Activated naive CD4-positive, alpha-beta T cell treated with anti-CD3 and anti-CD28 coated beads for 36 hours (primary cell): ENCODE data around the gene CSF1. TPM values are rescaled to one million over a fixed set of nuclear protein-coding genes. Genes with fewer than 3 reads are reported as not detected.
"Not testable (repeated sequence)": the region's sequence is repeated elsewhere in the genome, so short reads cannot be mapped to it uniquely, and the experiment has no call there.

Experiments
- CTCF ChIA-PET: fragments of 350-600 bp; sonication (Branson Sonifier 250); formaldehyde crosslinking; loops from one replicate; lab custom pipeline; 2021; ENCODE audit warnings: antibody characterized with exemption; lab: Charles Lee
- DNase-seq: peaks from one replicate; pipeline ENCODE4 v3.0.0-alpha.2; 2020
- H3K27ac Mint-ChIP-seq: one replicate; pipeline ENCODE4 v1.8.0; 2021; ENCODE audit warnings: mild to moderate bottlenecking, mixed read lengths
- H3K27me3 Mint-ChIP-seq: one replicate; pipeline ENCODE4 v1.8.0; 2021; ENCODE audit warnings: low read depth, mixed read lengths
- H3K36me3 Mint-ChIP-seq: one replicate; pipeline ENCODE4 v1.8.0; 2021; ENCODE audit warnings: low read depth, mixed read lengths
- H3K4me1 Mint-ChIP-seq: one replicate; pipeline ENCODE4 v1.8.0; 2021; ENCODE audit warnings: low read depth, mixed read lengths
- H3K4me3 Mint-ChIP-seq: one replicate; pipeline ENCODE4 v1.8.0; 2021; ENCODE audit warnings: mild to moderate bottlenecking, moderate library complexity, mixed read lengths
- H3K9me3 Mint-ChIP-seq: one replicate; pipeline ENCODE4 v1.8.0; 2021; ENCODE audit warnings: mixed read lengths
- intact Hi-C: fragments of 100-400 bp; cut with micrococcal nuclease; formaldehyde crosslinking; loops from one replicate; pipeline ENCODE4 v1.15.1; 2023
- total RNA-seq, 2 experiments: library from RNA; stranded (reverse); gene quantifications; one replicate each; pipeline ENCODE4 v1.2.3, GENCODE V29; 2021

Gene CSF1
- total RNA-seq, 2 experiments from 2014 or later: 12.0 to 13.5 TPM

GRCh38 chr1:109942434-109942833 lies 31.8 kb downstream of the CSF1 start:
- intact Hi-C loops: no loop called here
- Mint-ChIP-seq H3K27ac (no peak overlapping the region), H3K36me3 (no peaks in the 10 kb centered on the region), H3K27me3 (no peaks in the 10 kb centered on the region), H3K4me3 (no peak overlapping the region), H3K9me3 (peaks cover 8% of the 10 kb centered on the region), H3K4me1 (peaks cover 3% of the 10 kb centered on the region)
- no peak for DNase-seq
- CTCF ChIA-PET: interaction anchor here (1.8 kb wide), 1 partner anchor 42 kb away, joined by 4 read pairs; the partner anchor contains the start of gene AHCYL1

GRCh38 chr1:109944541-109944940 lies 33.9 kb downstream of the CSF1 start:
- Mint-ChIP-seq H3K9me3 (no peaks in the 10 kb centered on the region), H3K36me3 (no peaks in the 10 kb centered on the region), H3K27ac (no peak overlapping the region), H3K4me1 (peaks cover 8% of the 10 kb centered on the region), H3K4me3 (no peak overlapping the region), H3K27me3 (no peaks in the 10 kb centered on the region)
- no peak for DNase-seq
- intact Hi-C loops: no loop called here
- CTCF ChIA-PET: interaction anchor here (0.9 to 1.1 kb wide), 3 partner anchors 9 to 39 kb away, joined by 3 to 5 read pairs (median 3); no protein-coding TSS in a partner anchor

GRCh38 chr1:109946511-109946910 lies 35.9 kb downstream of the CSF1 start:
- no peaks in the 10 kb centered on the region for H3K36me3 Mint-ChIP-seq
- H3K27ac Mint-ChIP-seq: no peak overlapping the region
- CTCF ChIA-PET: no interaction called here
- no peaks in the 10 kb centered on the region for H3K9me3 Mint-ChIP-seq
- no peaks in the 10 kb centered on the region for H3K27me3 Mint-ChIP-seq
- DNase-seq: no peak
- H3K4me1 Mint-ChIP-seq: peaks cover 8% of the 10 kb centered on the region
- H3K4me3 Mint-ChIP-seq: no peak overlapping the region
- intact Hi-C loops: no loop called here

- Mint-ChIP-seq H3K36me3 (no peaks in the 10 kb centered on the region), H3K4me3 (no peak overlapping the region), H3K4me1 (peaks cover 8% of the 10 kb centered on the region), H3K9me3 (no peaks in the 10 kb centered on the region), H3K27me3 (no peaks in the 10 kb centered on the region), H3K27ac (no peak overlapping the region)
- intact Hi-C loops: no loop called here
- DNase-seq: no peak
- CTCF ChIA-PET: no interaction called here
Observed at GRCh38 chr1:109947582-109948284, 37.1 kb downstream of the CSF1 start.

- H3K4me1 Mint-ChIP-seq: peaks cover 8% of the 10 kb centered on the region
- H3K9me3 Mint-ChIP-seq: no peaks in the 10 kb centered on the region
- intact Hi-C loops: no loop called here
- H3K27me3 Mint-ChIP-seq: no peaks in the 10 kb centered on the region
- H3K27ac Mint-ChIP-seq: no peak overlapping the region
- no peak overlapping the region for H3K4me3 Mint-ChIP-seq
- no peaks in the 10 kb centered on the region for H3K36me3 Mint-ChIP-seq
- DNase-seq: no peak
- CTCF ChIA-PET: interaction anchor here (0.6 kb wide), 1 partner anchor 25 kb away, joined by 3 read pairs; no protein-coding TSS in a partner anchor
Observed at GRCh38 chr1:109948285-109948630, 37.6 kb downstream of the CSF1 start.

GRCh38 chr1:109950038-109950437 lies 39.4 kb downstream of the CSF1 start:
- DNase-seq: no peak
- peaks cover 4% of the 10 kb centered on the region for H3K4me1 Mint-ChIP-seq
- H3K4me3 Mint-ChIP-seq: no peak overlapping the region
- CTCF ChIA-PET: no interaction called here
- intact Hi-C loops: no loop called here
- no peaks in the 10 kb centered on the region for H3K36me3 Mint-ChIP-seq
- H3K27ac Mint-ChIP-seq: no peak overlapping the region
- no peaks in the 10 kb centered on the region for H3K27me3 Mint-ChIP-seq
- H3K9me3 Mint-ChIP-seq: no peaks in the 10 kb centered on the region

GRCh38 chr1:109950509-109950908 lies 39.9 kb downstream of the CSF1 start:
- CTCF ChIA-PET: no interaction called here
- Mint-ChIP-seq H3K27ac (no peak overlapping the region), H3K36me3 (no peaks in the 10 kb centered on the region), H3K9me3 (no peaks in the 10 kb centered on the region), H3K4me1 (peaks cover 4% of the 10 kb centered on the region), H3K27me3 (no peaks in the 10 kb centered on the region), H3K4me3 (no peak overlapping the region)
- DNase-seq: no peak
- intact Hi-C loops: no loop called here

- H3K4me1 Mint-ChIP-seq, H3K9me3 Mint-ChIP-seq, intact Hi-C loops, H3K36me3 Mint-ChIP-seq, H3K27ac Mint-ChIP-seq, H3K4me3 Mint-ChIP-seq, DNase-seq, H3K27me3 Mint-ChIP-seq: not testable (repeated sequence)
- CTCF ChIA-PET: interaction anchor here (0.6 kb wide), 1 partner anchor 422 kb away, joined by 4 read pairs; no protein-coding TSS in a partner anchor
Observed at GRCh38 chr1:109951501-109951900, 40.9 kb downstream of the CSF1 start.

- Mint-ChIP-seq H3K4me1 (no peaks in the 10 kb centered on the region), H3K9me3 (no peaks in the 10 kb centered on the region), H3K4me3 (no peak overlapping the region), H3K27ac (no peak overlapping the region), H3K36me3 (no peaks in the 10 kb centered on the region), H3K27me3 (no peaks in the 10 kb centered on the region)
- intact Hi-C loops: no loop called here
- CTCF ChIA-PET: interaction anchor here (0.7 kb wide), 1 partner anchor 21 kb away, joined by 3 read pairs; no protein-coding TSS in a partner anchor
- DNase-seq: no peak
Observed at GRCh38 chr1:109954041-109954512, 43.4 kb downstream of the CSF1 start.

- CTCF ChIA-PET: interaction anchor here (0.6 to 2.8 kb wide), 3 partner anchors 25 to 186 kb away, joined by 3 to 12 read pairs (median 3); partner anchors contain the start of gene AHCYL1
- H3K4me1 Mint-ChIP-seq: no peaks in the 10 kb centered on the region
Observed at GRCh38 chr1:109959632-109959973, 49.0 kb downstream of the CSF1 start.

GRCh38 chr1:109959974-109960744 lies 49.5 kb downstream of the CSF1 start:
- H3K4me1 Mint-ChIP-seq: no peaks in the 10 kb centered on the region
- CTCF ChIA-PET: interaction anchor here (1.3 to 2.8 kb wide), 2 partner anchors 24 to 186 kb away, joined by 3 to 12 read pairs; partner anchors contain the start of gene AHCYL1
- no peaks in the 10 kb centered on the region for H3K36me3 Mint-ChIP-seq

More at GRCh38 chr1:109959632-109959973, 49.0 kb downstream of the CSF1 start:
- Mint-ChIP-seq H3K36me3 (no peaks in the 10 kb centered on the region), H3K27ac (no peak overlapping the region), H3K9me3 (no peaks in the 10 kb centered on the region), H3K27me3 (no peaks in the 10 kb centered on the region), H3K4me3 (no peak overlapping the region)
- no peak for DNase-seq
- intact Hi-C loops: no loop called here

GRCh38 chr1:109960745-109961094 lies 50.1 kb downstream of the CSF1 start:
- H3K4me1 Mint-ChIP-seq: no peaks in the 10 kb centered on the region
- H3K36me3 Mint-ChIP-seq: no peaks in the 10 kb centered on the region
- H3K27ac Mint-ChIP-seq: no peak overlapping the region
- H3K4me3 Mint-ChIP-seq: no peak overlapping the region
- peaks cover 6% of the 10 kb centered on the region for H3K9me3 Mint-ChIP-seq
- no peak for DNase-seq
- intact Hi-C loops: no loop called here
- CTCF ChIA-PET: interaction anchor here (0.6 to 2.8 kb wide), 2 partner anchors 24 to 435 kb away, joined by 4 to 12 read pairs; partner anchors contain the start of gene AHCYL1
- no peaks in the 10 kb centered on the region for H3K27me3 Mint-ChIP-seq

More at GRCh38 chr1:109959974-109960744, 49.5 kb downstream of the CSF1 start:
- no peaks in the 10 kb centered on the region for H3K27me3 Mint-ChIP-seq
- intact Hi-C loops: no loop called here
- H3K9me3 Mint-ChIP-seq: peaks cover 3% of the 10 kb centered on the region
- H3K4me3 Mint-ChIP-seq: no peak overlapping the region
- no peak overlapping the region for H3K27ac Mint-ChIP-seq
- DNase-seq: no peak
